Hematopoietic multipotent progenitor cell treated with erythropoietin and hydrocortisone succinate and interleukin-3 and kit ligand, for 6 days (in vitro differentiated cells): Measurements from ENCODE around the gene WDR91.
"Not testable (repeated sequence)": the region's sequence is repeated elsewhere in the genome, so short reads cannot be mapped to it uniquely, and the experiment has no call there.

ENCODE experiments used
- DNase-seq: peaks from one replicate; pipeline ENCODE4 v3.0.0-alpha.2; 2015

WDR91 gene

DNA sequence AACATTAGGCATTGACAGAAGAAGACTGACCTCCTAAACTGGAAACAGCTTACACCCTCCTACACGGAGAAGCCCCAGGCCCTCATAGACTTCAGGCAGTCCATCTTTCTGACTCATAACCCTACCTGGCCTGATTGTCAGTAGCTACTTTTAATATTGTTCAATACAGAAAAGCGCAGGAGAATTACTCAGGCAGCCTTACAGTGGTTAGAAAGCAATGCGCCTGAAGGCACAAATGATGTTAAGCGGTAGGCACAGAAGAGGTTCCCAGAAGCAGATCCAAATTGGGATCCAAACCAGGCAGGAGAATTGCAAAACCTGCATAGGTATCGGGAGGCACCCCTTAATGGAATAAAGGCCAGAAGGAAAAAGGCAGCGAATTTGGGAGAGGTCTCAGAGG, 35.4 kb downstream of the WDR91 start:
- no peak for DNase-seq

DNA sequence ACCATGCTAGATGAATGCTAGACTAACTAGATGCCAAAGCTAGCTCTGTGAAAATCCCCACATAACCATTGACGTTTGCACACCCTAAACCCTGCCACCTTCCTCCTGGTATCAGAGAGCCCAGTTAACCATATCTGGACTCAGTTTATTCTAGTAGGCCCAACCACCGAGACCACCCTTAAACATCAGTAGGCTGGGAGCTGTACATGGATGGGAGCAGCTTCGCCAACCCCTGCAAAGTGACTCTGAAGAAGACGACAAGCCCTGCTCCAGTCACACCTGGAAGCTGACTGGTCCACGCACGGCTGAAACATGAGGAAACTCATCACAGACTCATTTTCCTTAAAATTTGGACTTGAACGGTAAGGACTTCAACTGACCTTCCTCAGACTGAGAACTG, 36.4 kb downstream of the WDR91 start:
- DNase-seq: no peak

DNA sequence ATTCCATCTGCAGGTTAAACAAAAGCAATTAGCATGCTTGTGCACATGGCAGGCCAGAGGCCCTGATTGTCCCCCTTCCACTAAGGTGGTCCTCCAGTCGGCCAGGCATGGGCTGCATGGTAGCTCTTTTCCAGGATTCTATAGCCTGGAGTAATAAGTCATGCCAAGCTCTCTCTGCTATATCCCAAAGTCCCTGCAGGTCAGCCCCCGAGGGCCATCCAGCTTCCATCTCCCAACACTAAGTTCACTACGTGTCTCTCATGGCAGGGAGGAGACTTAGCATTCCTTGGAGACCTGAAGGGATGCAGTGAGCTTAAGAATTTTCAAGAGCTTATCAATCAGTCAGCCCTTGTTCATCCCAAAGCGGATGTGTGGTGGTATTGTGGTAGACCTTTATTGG, 37.4 kb downstream of the WDR91 start:
- DNase-seq: not testable (repeated sequence)

DNA sequence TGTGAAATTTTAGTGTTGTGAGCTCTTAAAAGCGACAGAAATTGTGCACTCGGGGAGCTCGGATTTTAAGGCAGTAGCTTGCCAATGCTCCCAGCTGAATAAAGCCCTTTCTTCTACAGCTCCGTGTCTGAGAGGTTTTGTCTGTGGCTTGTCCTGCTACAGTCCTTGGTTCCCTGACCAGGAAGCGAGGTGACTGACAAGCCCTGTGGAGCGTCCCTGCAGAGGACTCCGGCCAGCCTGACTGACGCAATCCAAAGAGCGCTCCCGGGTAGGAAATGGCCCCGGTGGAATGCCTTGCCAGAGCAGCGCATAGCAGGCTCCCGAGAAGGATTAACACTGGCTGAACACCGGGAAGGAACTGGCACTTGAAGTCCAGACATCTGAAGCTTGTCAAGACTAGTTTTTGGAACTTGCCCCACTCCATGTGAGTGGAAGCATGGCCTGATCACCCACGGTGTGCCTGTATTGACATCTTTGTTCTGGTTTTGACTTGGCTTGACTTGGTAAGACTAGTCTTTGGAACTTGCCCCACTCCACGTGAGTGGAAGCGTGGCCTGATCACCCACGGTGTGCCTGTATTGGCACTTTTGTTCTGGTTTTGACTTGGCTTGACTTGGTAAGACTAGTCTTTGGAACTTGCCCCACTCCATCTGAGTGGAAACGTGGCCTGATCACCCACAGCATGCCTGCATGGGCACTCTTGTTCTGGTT, 39.6 kb downstream of the WDR91 start:
- DNase-seq: not testable (repeated sequence)

DNA sequence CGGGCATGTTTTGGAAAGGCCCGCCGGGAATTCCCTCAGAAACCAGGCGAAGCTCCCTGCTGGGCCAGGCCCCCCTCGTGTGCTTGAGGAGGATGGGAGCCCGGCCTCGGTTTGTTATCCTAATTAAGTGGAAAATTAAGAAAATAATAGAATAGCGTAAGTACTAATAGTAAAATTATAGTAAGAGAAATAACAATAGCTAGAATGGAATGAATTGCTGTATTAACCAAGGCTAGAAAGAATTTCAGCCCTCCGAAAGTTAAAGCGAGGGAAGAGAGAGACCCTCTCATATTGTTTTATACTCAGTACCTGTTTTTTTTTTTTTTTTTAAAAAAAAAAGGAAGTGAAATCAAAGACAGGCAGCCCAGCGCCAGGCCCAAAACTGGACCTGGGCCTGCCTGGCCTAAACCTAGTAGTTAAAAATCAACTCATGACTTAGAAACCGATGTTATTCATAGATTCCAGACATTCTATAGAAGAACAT, 40.3 kb downstream of the WDR91 start:
- DNase-seq: not testable (repeated sequence)

DNA sequence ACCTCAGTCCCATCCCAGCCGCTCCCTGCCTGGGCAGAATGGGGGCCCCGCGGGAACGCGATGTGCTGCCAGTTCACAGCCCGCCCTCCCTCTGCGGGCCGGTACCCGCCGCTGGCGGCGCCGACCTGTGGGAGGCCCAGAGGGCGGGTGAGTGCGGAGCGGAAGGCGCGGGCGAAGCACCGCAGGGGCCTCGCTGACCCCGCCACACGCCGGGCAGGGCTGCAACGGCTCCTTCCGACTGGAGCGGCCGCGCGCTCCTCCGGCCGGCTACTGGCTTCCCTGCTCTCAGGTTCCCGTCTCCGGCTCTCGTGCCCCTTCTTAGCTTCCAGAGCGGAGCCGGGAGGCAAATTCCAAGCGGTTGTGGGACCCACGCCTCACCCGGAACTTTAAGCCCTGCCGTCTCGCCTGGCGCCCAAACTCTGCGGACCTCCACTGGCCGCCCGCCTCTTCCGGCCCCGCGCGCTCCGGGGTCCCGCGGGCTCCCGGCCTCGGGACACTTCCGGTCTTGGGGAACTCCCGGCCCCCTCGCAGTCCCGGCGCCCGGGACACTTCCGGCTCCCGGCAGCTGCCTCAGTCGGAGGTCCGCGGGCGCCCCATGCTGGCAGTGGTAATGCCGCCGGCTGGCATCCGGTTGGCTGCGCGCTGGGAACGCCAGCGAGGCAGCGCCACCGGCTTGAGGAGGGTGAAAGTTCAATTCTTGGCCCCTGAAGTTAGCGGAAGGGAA, 40.9 kb downstream of the WDR91 start, which contains the start of gene CYREN:
Gene CYREN (minus strand): TSS at position 434 of the 724 bp plus-strand sequence. CDS start 1,785 bp downstream, outside the sequence.
- DNase-seq: peak; percentile 97

DNA sequence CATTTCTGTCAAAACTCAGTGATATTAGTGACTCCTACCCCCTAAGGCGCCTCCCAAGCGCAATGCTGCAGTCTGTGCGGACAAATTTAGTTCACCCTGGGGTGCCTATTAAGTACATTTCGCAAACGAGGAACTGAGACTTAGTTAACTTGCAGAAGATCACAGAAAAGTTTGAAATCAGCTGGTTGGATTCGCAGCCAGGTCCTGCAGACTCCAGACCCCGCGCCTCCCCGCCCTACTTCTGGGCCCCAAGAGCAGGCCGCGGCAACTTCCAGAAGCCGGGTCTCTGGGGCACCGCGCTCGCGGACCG, 41.4 kb downstream of the WDR91 start:
- peak; percentile 49 for DNase-seq

DNA sequence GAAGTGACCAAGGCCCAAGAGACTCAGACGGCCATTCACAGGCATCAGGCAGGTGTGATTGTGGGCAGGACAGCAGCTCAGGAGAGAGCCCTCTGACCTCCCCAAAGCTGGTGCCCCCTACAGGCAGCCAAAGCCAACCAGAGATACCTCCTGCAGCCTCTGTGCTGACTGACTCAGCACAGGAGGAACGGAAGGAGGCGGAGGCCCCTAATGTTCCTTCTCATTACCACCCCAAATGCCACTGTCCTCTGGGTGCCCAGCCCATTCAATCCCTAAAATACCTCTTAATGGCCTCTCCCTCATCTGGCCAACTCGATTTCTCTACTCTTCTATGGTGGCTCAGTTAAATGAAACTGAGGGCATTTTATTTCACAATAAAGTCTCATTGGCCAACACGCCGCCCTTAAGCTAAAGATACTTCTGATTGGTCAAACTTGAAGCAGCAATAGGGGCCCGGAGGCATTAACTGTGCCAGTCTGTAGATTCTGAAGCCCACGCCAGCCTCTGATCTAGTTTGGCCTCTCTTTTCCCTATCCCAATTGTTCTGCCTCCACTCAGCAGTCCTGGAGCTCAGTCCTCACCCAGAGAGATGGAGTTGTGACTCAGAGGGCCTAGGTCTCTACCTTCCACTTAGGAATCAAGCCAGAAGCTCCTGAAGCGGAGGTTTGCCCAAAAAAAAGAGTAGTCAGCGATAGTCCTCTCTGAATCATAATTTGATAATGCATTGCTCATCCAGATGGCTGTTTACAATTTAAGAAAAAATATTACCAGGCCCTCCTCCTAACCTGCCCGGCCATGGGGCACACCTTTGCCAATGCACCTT, 42.0 kb downstream of the WDR91 start:
- peak; percentile 88 for DNase-seq

DNA sequence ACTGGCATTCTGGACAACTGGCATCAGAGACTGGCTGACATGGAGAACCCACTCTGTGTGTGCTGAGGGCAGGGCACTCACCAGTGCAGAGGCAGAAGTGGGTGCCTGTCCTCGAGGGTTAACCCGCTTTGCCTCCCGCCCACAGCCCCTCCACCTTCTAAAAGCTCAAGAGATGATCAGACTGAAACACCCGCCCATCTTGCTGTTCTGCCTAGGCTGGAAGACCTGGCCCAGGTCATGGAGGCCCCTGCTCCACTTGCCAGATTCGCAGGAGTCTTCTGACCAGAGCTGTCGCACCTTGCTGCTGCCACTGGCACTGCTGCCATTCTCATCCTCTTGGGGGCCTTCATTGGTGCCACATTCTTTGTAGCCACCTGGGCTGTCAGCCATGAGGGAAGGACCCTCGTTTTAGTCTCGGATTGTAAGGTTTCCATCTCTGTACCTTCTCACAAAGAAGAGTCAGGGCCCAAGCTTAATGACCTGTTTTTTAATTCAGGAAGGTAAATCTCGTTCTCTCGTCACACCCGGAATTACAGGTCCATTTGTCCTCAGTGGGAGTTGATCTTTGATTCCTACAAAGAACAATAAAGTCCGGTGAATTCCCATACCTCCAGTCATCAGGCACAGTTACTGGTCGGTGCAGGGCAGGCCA, 42.7 kb downstream of the WDR91 start:
- DNase-seq: no peak

DNA sequence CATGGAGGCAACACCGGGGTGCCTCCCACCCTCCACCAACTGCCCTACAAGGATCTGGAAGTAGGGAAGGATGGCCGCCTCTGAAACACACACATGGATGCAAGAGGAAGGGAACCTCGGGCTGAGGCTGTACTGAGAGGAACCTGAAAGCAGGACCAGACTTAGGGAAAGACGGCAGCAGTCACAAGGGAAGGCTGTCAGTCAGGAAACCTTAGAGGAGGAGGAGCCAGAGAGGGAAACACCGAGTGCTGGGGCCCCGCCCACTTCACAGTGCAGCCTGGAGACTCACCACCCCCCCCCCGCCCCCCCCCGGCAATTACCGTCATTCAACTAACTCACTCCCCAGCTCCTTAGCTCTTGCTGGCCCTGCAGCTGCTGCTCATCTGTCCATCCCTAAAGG, 43.3 kb downstream of the WDR91 start:
- DNase-seq: peak; percentile 81

DNA sequence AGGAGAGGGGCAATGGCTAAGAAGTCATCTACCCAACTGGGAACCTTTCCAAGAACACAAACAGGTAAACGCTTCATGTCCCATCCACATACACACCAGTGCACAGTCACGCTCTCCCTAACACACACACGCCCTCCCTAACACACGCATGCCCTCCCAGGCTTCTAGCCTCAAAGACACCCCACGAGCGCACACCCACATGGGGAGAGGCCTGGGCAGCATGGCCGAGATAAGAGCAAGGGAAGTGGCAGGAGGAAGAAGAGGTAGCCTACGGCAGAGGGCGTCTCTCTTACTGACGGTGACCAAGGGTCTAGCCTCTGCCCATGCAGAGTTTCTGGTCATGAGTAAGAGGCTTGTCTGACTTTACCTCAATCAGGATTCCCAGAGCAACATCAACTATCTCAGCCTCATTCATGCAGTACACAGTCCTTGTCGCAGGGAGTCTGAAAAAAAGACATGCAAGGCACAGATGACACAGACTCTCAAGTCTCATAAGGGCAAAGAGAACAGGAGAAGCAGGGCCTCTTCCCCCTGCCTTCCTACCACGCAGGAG, 43.9 kb downstream of the WDR91 start:
- peak; percentile 87 for DNase-seq

DNA sequence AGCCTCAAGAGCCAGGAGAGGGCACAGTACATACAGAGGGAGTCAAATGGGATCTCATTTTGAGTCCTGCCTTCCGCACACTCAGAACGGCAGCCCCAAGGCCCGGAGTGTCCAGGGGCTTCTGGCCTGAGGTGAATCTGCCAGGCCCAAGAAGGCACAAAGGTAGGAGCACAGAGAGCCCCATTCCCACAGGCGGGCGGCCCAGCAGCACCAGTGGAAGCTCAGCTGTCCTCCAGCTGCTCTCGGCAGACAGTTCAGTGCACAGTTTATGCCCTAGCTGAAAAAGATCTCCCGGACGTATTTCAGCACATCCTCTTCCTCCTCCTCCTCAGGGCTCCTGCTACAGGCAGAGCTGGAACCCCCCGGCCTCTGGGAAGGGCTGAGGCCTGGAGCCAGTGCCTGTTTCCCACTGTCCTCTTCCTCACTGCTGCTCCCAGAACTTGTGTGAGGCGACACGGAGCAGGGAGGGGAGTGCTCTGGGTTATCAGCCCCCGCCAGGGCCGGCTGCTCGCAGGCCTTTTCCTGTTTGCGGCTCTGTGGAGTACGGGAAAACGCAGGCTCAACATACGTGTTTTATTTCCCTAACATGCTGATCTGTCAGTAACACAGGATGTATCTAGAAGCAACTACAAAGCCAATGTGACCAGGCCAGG, 44.9 kb downstream of the WDR91 start:
- peak; percentile 73 for DNase-seq

DNA sequence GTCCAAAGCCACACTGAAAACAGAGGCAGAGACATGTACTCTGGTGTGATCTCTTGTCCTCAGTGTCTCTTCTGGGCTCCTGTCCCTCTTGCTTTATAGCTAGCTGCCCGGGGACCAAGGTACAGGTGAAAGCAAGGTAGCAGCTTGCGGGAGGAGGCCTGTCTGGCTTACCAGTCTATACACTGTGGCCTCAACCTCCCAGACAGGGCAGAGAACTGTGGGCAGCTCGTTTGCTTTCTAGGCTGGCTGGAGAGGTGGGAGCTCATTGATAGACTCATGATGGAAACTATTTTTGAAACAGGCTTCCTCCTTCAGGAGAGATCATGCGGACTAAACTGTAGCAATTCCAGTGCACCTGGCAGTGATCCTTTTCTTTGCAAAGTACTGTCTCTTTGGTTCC, 45.5 kb downstream of the WDR91 start:
- DNase-seq: no peak

DNA sequence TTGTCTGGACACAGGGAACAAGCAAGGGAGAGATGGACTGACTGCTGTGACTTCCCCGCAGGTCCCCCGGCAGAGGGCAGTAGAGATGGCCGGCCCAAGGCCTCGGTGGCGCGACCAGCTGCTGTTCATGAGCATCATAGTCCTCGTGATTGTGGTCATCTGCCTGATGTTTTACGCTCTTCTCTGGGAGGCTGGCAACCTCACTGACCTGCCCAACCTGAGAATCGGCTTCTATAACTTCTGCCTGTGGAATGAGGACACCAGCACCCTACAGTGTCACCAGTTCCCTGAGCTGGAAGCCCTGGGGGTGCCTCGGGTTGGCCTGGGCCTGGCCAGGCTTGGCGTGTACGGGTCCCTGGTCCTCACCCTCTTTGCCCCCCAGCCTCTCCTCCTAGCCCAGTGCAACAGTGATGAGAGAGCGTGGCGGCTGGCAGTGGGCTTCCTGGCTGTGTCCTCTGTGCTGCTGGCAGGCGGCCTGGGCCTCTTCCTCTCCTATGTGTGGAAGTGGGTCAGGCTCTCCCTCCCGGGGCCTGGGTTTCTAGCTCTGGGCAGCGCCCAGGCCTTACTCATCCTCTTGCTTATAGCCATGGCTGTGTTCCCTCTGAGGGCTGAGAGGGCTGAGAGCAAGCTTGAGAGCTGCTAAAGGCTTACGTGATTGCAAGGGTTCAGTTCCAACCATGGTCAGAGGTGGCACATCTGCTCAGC, 46.8 kb downstream of the WDR91 start:
- DNase-seq: no peak

DNA sequence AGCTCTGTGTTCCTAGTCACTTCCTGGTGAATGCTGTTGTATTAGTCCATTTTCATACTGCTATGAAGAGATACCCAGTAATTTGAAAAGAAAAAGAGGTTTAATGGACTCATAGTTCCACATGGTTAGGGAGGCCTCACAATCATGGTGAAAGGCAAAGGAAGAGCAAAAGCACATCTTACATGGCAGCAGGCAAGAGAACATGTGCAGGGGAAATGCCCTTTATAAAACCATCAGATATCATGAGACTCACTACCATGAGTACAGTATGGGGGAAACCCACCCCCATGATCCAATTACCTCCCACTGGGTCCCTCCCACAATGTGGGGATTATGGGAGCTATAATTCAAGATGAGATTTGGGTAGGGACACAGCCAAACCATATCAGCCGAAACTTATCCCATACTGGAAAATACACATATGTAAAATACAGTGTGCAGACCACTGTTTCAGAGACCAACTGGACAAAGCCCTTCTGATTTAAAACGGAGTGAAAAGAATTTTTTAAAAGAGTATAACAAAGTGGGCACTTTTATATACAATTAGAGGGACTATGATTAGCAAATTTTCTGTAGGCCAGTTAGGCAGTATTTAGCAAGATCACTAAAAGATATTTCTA, 48.8 kb downstream of the WDR91 start:
- DNase-seq: no peak

DNA sequence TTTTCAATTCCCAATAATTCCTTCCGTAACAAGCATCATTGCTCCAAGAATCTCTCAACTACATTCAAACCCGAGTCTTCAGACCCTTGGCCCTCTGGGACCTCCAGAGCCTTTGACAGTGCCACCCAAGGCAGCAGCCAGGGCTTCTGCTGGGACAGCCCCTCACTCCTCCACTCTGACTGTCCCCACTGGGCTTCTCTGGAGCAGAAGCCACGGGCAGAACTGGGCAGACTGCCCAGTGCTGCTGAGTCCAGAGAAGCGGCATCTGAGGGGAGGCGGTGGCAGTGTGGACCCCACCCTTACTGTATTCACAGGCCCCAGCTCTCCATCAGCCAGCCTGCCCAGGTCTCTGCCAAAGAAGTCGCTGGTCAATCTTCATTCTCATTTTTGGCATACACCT, 49.7 kb downstream of the WDR91 start:
- peak; percentile 38 for DNase-seq

DNA sequence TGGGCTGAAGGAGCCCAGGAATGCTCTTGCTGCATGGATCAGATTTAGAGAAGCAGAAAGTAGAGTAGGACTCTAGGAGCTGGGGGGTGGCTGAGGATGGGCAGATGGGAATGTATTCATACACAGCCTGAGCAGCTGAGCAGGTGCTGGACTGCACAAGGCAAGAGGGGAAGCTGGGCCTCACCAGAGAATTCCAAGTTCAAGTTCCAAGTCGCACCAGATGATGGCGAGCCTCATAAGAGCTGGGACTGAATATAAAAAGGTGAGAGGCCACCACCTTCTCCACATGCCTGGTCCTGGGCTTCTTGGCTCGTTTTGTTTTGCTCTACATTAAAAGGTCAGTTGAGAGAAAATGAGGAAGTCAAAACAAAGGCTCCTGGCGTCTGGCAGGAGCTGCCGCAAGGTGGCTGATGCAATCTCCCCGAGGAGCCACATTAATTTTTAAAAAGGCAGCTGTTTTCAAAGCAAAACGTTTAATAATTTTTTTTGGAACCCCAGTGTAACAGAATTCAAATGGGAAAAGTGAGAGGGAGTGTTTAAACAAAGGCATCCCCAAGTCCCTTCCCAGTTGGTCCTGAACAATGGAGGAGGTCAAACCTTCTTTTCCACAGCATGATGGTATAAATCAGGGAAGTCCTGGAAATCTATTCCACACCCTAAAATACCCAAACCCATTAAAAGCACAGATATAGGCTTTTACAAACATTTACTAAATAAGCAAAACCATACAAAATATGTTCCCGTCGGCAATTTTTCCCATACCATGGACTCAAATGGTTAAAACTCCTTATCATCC, 50.3 kb downstream of the WDR91 start:
- DNase-seq: peak; percentile 78

DNA sequence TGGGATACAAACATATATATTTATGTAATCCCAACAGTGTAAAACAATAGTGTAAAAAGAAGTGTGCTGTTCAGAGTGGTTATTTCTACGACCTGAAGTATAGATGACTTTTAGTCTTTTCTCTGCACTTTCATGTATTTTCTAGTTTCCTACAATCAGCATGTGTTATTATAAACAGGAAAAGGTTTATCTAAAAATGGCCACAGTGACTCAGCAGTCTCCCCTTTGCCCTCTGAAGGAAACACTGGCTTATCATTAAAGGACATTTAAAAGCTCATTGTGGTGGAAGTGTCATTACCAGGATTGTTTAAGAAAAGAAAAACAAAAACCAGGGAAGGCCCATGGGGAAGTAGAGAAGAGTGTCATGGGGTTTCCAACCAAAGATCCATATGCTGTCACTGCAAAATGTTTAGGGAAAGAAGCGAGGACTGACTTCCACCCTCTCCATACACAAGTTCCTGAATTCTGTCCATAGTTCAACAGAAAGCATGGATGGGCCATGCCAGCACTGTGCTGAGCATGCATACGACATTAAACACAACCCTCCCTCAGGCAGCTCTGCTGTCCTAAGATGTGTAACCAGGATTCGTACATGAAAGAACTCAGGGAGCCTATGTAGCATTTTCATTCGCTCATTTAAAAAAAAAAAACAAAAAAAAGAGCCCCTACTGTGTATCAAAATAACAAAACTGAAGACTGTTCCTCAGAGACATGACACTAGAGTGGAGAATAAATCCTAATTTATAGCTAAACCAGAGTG, 51.0 kb downstream of the WDR91 start:
- DNase-seq: peak; percentile 89

DNA sequence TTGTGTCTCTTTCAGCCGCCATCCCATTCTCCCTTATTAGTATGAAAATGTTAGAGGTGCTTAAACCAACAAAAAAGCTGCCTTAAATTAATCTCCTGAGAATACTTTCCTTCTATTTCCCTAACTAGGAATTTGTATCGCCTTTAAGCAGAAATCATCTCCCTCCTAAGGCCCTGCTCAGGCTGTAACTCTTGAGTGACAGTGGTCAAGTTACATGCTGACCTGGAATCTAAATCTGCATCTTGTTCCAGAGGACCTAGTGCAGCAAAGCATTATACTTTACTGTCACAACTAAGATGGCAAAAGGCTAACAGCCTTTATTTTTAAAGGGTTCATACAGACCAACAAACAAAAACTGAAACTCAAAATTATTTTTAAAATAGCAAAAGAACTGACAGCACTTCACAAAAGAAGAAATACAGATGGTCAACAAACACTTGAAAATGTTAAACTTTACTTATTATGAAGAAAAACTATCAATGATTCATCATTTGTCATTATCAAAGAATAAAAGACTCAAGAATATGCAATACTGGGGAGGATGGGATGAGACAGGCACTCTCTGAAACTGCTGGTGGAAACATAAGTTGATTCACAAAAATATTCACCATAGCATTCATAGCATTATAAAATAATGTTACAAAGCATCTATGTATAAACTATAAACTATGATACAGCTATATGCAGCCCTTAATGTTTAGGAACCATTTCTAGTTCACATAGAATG, 51.8 kb downstream of the WDR91 start:
- DNase-seq: no peak
